Gastroesophageal sphincter (tissue), 4 donors: ENCODE data around the gene FAAP24. TPM values are rescaled to one million over a fixed set of nuclear protein-coding genes. Genes with fewer than 3 reads are reported as not detected.
"Not testable (repeated sequence)": the region's sequence is repeated elsewhere in the genome, so short reads cannot be mapped to it uniquely, and the experiment has no call there.

ENCODE experiments used
- ATAC-seq: fragments of 150-250 bp; one replicate; pipeline ENCODE4 v1.9.1; 2016; ENCODE audit warnings: mild to moderate bottlenecking, moderate library complexity
- H3K27ac ChIP-seq, 4 donors: fragments of 200-600 bp; sonication (generic) in 3 of 4; 1 replicate in 3 of 4; 2 replicates in 1 of 4; pipeline ENCODE4 v1.5.1; 2016 to 2019
- H3K27me3 ChIP-seq: fragments of 200-600 bp; sonication (generic); one replicate; pipeline ENCODE4 v1.5.1; 2019
- H3K36me3 ChIP-seq, 2 donors: fragments of 200-600 bp; sonication (generic); one replicate each; pipeline ENCODE4 v1.5.1; 2019; ENCODE audit warnings: control low read depth in 1 of 2
- H3K4me1 ChIP-seq, 3 donors: fragments of 200-600 bp; sonication (generic); 1 replicate in 2 of 3; 2 replicates in 1 of 3; pipeline ENCODE4 v1.5.1; 2016 to 2019; ENCODE audit warnings: control low read depth in 2 of 3
- H3K4me3 ChIP-seq, 2 donors: fragments of 200-600 bp; sonication (generic); one replicate each; pipeline ENCODE4 v1.5.1; 2019; ENCODE audit warnings: mild to moderate bottlenecking in 1 of 2, moderate library complexity in 1 of 2
- H3K9me3 ChIP-seq, 3 donors: fragments of 200-600 bp; sonication (generic); one replicate each; pipeline ENCODE4 v1.5.1; 2017 to 2019; ENCODE audit warnings: control low read depth in 2 of 3
- CTCF ChIP-seq, 4 experiments: fragments of 200-600 bp in 2 of 4; fragments of 450-650 bp in 2 of 4; sonication (generic) in 1 of 4; IDR thresholded peaks; one replicate each; pipeline ENCODE4 v1.5.1; 2017 to 2019; ENCODE audit warnings: antibody characterized with exemption in 4 of 4, mild to moderate bottlenecking in 2 of 4, moderate library complexity in 2 of 4
- EP300 ChIP-seq: sonication (generic); formaldehyde crosslinking; IDR thresholded peaks from one replicate; pipeline ENCODE4 v1.6.1; 2017; ENCODE audit warnings: antibody characterized with exemption, mild to moderate bottlenecking
- POLR2A ChIP-seq, 2 donors: fragments of 450-650 bp; IDR thresholded peaks; one replicate each; pipeline ENCODE4 v1.6.1; 2017; ENCODE audit warnings: antibody characterized with exemption in 2 of 2, mild to moderate bottlenecking in 2 of 2, moderate library complexity in 1 of 2
- POLR2AphosphoS5 ChIP-seq: sonication (generic); formaldehyde crosslinking; IDR thresholded peaks from one replicate; pipeline ENCODE4 v1.6.1; 2017; ENCODE audit warnings: antibody characterized with exemption
- WGBS, 2 donors: methylation state at CpG; one replicate each; pipeline ENCODE4 v1.1.5; 2018; ENCODE audit warnings: low coverage in 1 of 2; 5-methylcytosine and 5-hydroxymethylcytosine counted together
- total RNA-seq, 4 donors: library from RNA; depleted of rRNA; stranded (reverse); fragments of >200 nt; gene quantifications; one replicate each; pipeline ENCODE4 v1.1.0, GENCODE V29; 2016

The FAAP24 gene
- total RNA-seq, 4 donors from 2014 or later = 0.27 to 2.5 (median 1.2) TPM

DNA sequence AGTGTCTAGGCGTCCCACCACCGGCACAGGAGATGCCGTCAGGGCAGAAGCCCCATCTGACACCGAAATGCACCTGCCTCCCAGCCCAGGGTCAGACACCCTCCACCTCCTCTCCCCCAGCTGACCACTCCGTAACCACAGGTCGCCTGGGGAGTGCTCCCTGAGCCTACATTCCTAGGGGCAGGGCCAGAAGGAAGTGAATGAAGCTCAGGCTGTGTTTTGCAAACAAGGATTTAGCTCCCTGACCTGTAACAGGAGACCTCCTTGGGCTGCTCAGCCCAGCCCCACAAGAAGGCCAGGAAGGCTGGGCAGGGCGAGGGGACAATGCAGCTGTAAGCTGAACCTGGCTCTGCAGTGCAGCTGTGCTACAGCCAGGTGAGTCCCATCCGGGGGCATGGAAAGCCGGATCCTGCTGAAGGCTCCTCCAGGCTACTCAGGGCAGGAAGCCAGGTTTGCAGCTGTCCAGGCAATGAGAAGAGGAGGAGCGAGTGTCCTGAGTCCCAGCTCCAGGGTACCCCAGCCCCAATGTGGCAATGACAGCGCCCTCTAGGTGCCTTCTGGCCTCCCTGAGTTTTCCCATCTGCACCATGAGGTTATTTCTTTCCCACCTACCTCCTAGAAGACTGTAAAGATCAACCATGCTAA lies 50.6 kb downstream of the FAAP24 start:
- Histone ChIP-seq H3K4me1 (no peaks in the 10 kb centered on the region), H3K4me3 (no peak overlapping the region), H3K36me3 (no peaks in the 10 kb centered on the region), H3K27ac (no peak overlapping the region), H3K9me3 (no peaks in the 10 kb centered on the region), H3K27me3 (peaks cover 6% of the 10 kb centered on the region)
- TF ChIP-seq POLR2AphosphoS5 (no peak), EP300 (no peak), POLR2A (IDR thresholded peaks at IDR 0.05) (no peak), CTCF (IDR thresholded peaks at IDR 0.05) (no peak)
- 100% methylated on average over 1 of the region's 11 CpGs; no CpG with 5 or more reads in 1 of the 2 donors for WGBS, 2 donors
- ATAC-seq = no peak

GRCh38 chr19:33024398-33024797 lies 52.4 kb downstream of the FAAP24 start:
- Histone ChIP-seq H3K4me3 (no peak overlapping the region), H3K27ac (no peak overlapping the region), H3K27me3 (peaks cover 6% of the 10 kb centered on the region), H3K36me3 (no peaks in the 10 kb centered on the region), H3K4me1 (no peaks in the 10 kb centered on the region), H3K9me3 (peaks cover 0 to 10% (median 0%) of the 10 kb centered on the region in 3 donors)
- TF ChIP-seq POLR2A (IDR thresholded peaks at IDR 0.05) = no peak
- no peak for TF ChIP-seq CTCF (IDR thresholded peaks at IDR 0.05)
- TF ChIP-seq EP300 = no peak
- no peak for TF ChIP-seq POLR2AphosphoS5
- 83 to 91% methylated on average over 3 to 8 of the region's 8 CpGs for WGBS, 2 donors
- no peak for ATAC-seq

DNA sequence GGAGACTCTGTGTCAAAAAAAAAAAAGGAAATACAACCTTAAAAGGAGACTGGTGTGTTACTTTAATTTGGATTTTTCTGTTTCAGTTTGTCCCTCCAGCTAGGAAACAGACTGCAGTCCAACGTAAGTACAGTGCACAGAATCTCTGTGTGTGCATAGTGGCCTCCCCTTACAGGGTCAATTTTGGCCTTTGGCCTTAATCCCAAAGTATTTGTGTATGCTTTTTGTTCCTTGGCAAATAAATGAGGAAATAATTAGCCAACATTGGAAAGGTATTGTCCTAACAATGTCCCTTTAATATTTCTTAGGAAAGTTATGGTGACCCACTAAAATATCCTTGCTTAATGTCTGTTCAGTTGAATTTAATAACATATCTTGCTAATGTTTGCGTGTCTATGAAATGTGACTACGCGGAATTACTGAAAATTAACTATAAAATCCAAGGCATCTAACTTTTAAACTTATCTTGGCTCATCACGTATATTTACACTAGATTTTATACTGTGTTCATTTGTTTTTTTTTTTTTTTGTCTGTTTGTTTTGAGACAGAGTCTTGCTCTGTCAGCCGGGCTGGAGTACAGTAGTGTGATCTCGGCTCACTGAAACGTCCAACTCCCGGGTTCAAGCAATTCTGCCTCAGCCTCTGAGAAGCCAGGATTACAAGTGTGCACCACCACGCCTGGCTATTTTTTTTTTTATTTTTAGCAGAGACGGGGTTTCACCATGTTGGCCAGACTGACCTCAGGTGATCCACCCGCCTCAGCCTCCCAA lies 53.6 kb downstream of the FAAP24 start:
- WGBS, 2 donors = 89 to 91% methylated on average over 9 to 11 of the region's 12 CpGs
- not testable (repeated sequence) for H3K4me3 ChIP-seq, H3K4me1 ChIP-seq, H3K27me3 ChIP-seq, ATAC-seq, H3K27ac ChIP-seq, H3K36me3 ChIP-seq
- H3K9me3 ChIP-seq = peaks cover 0 to 21% (median 0%) of the 10 kb centered on the region in 3 donors

GRCh38 chr19:33026602-33027001 lies 54.6 kb downstream of the FAAP24 start:
- H3K9me3 ChIP-seq = peaks cover 0 to 21% (median 0%) of the 10 kb centered on the region in 3 donors
- not testable (repeated sequence) for H3K4me3 ChIP-seq, ATAC-seq, H3K27me3 ChIP-seq, H3K4me1 ChIP-seq, H3K36me3 ChIP-seq, H3K27ac ChIP-seq
- 93% methylated on average over 2 of the region's 5 CpGs; no CpG with 5 or more reads in 1 of the 2 donors for WGBS, 2 donors

Other genes starting within 250 kb of the FAAP24 start
- under 1 TPM in 1 of 4 donors, not detected in 3; 0.96 TPM for gene SLC7A9, start 102.5 kb upstream of the FAAP24 start, total RNA-seq
- gene CEP89, start 284 bp upstream of the FAAP24 start, total RNA-seq = 10 to 100 TPM; 14.8 to 21.9 (median 20.2) TPM
- 1 to 10 TPM; 1.4 to 4.7 (median 2.1) TPM for gene RHPN2, start 92.6 kb downstream of the FAAP24 start, total RNA-seq
- gene GPATCH1, start 108.9 kb downstream of the FAAP24 start, total RNA-seq = 10 to 100 TPM in 1 of 4 donors, 1 to 10 TPM in 3; 6.2 to 10.4 (median 6.8) TPM
- gene WDR88, start 159.9 kb downstream of the FAAP24 start, total RNA-seq = not detected
- gene LRP3, start 222.1 kb downstream of the FAAP24 start, total RNA-seq = 10 to 100 TPM; 31.0 to 66.7 (median 38.5) TPM